NCI-H2171 treated with DMSO at 0.1 percent for 48 hours (cell line): ENCODE measurements around the gene SLC39A8.

Experiments used
- DNase-seq: peaks from one replicate; lab custom pipeline; 2025; lab: John Stamatoyannopoulos, UW

Gene SLC39A8

GRCh38 chr4:102230194-102230593 is 115.1 kb downstream of the SLC39A8 start:
- DNase-seq = no peak

- DNase-seq = no peak
These were observed 117.9 kb downstream of the SLC39A8 start for GRCh38 chr4:102227388-102227787.

GRCh38 chr4:102223461-102223860 is 121.8 kb downstream of the SLC39A8 start:
- peak; percentile 59 for DNase-seq

- DNase-seq = no peak
These were observed 122.4 kb downstream of the SLC39A8 start for GRCh38 chr4:102222838-102223409.

- DNase-seq = peak; percentile 5
These were observed 126.2 kb downstream of the SLC39A8 start for GRCh38 chr4:102219129-102219528.

- no peak for DNase-seq
These were observed 126.6 kb downstream of the SLC39A8 start for GRCh38 chr4:102218656-102219055.

GRCh38 chr4:102217775-102218355 is 127.4 kb downstream of the SLC39A8 start:
- DNase-seq = no peak

GRCh38 chr4:102217345-102217744 is 127.9 kb downstream of the SLC39A8 start:
- no peak for DNase-seq

- DNase-seq = no peak
These were observed 128.6 kb downstream of the SLC39A8 start for GRCh38 chr4:102216666-102217065.

- DNase-seq = no peak
These were observed 132.3 kb downstream of the SLC39A8 start for GRCh38 chr4:102213031-102213430.
